PFSK-1 (cell line): Measurements from ENCODE around the gene NAV2.

Source experiments
- POLR2AphosphoS5 ChIP-seq: IDR thresholded peaks from 2 replicates; pipeline ENCODE4 v1.6.1; 2012; ENCODE audit warnings: low read depth, mild to moderate bottlenecking, control low read depth, low read length, moderate library complexity
- SIN3A ChIP-seq: IDR thresholded peaks from 2 replicates; pipeline ENCODE4 v1.6.1; 2012; ENCODE audit warnings: mild to moderate bottlenecking, low read length, moderate library complexity, borderline replicate concordance; ENCODE audit not compliant: insufficient read depth

GRCh38 chr11:19663206-19663605 is 49.4 kb upstream of the NAV2 start:
- TF ChIP-seq POLR2AphosphoS5 (no peak), SIN3A (no peak)
